ENCODE data around the gene PGLYRP3.

The PGLYRP3 gene

GRCh38 chr1:153253693-153254092 lies 59.1 kb downstream of the PGLYRP3 start:
- no peak for DNase-seq

- DNase-seq = no peak
Measured at GRCh38 chr1:153253076-153253475, 59.7 kb downstream of the PGLYRP3 start.

GRCh38 chr1:153251988-153252387 lies 60.8 kb downstream of the PGLYRP3 start:
- DNase-seq = no peak

GRCh38 chr1:153251562-153251961 lies 61.2 kb downstream of the PGLYRP3 start:
- no peak for DNase-seq

GRCh38 chr1:153251087-153251486 lies 61.7 kb downstream of the PGLYRP3 start:
- DNase-seq = no peak

GRCh38 chr1:153250166-153250565 lies 62.6 kb downstream of the PGLYRP3 start:
- no peak for DNase-seq

- no peak for DNase-seq
Measured at GRCh38 chr1:153248176-153248879, 64.4 kb downstream of the PGLYRP3 start.

Data from kidney glomerular epithelial cell (primary cell).